SK-N-SH treated with all-trans-retinoic acid at 6 μM for 48 hours (cell line): ENCODE measurements around the gene RHO.
"Not testable (repeated sequence)": the region's sequence is repeated elsewhere in the genome, so short reads cannot be mapped to it uniquely, and the experiment has no call there.

ENCODE experiments used
- CSDC2 ChIP-seq: fragments of 250-450 bp; sonication (Bioruptor Pico); IDR thresholded peaks from 2 replicates; pipeline ENCODE4 v1.5.0; 2020; ENCODE audit warnings: mild to moderate bottlenecking, moderate library complexity
- OSR1 ChIP-seq: fragments of 250-450 bp; sonication (Bioruptor Pico); IDR thresholded peaks from 2 replicates; pipeline ENCODE4 v1.8.0; 2022; ENCODE audit warnings: moderate library complexity, mild to moderate bottlenecking, inconsistent platforms
- POU6F1 ChIP-seq: fragments of 250-450 bp; sonication (Bioruptor Pico); IDR thresholded peaks from 2 replicates; pipeline ENCODE4 v1.8.0; 2021; ENCODE audit warnings: low read depth, mild to moderate bottlenecking, moderate library complexity, borderline replicate concordance
- PPARA ChIP-seq: fragments of 250-450 bp; sonication (Bioruptor Pico); IDR thresholded peaks from 2 replicates; pipeline ENCODE4 v1.5.0; 2020; ENCODE audit warnings: mild to moderate bottlenecking, borderline replicate concordance
- RARB ChIP-seq: fragments of 250-450 bp; sonication (Bioruptor Pico); IDR thresholded peaks from 2 replicates; pipeline ENCODE4 v1.8.0; 2021; ENCODE audit warnings: mild to moderate bottlenecking, moderate library complexity
- SNAI2 ChIP-seq: fragments of 250-450 bp; sonication (Bioruptor Pico); IDR thresholded peaks from 2 replicates; pipeline ENCODE4 v1.5.0; 2020; ENCODE audit warnings: mild to moderate bottlenecking, moderate library complexity
- TOX ChIP-seq: fragments of 250-450 bp; sonication (Bioruptor Pico); IDR thresholded peaks from 2 replicates; pipeline ENCODE4 v1.8.0; 2021; ENCODE audit warnings: mild to moderate bottlenecking, moderate library complexity, borderline replicate concordance
- ZNF70 ChIP-seq: fragments of 450-650 bp; formaldehyde crosslinking; IDR thresholded peaks from 2 replicates; pipeline ENCODE4 v1.5.0; 2020; ENCODE audit warnings: mild to moderate bottlenecking, moderate library complexity
- ZNF8 ChIP-seq: fragments of 450-650 bp; formaldehyde crosslinking; IDR thresholded peaks from 2 replicates; pipeline ENCODE4 v1.5.0; 2020; ENCODE audit warnings: mild to moderate bottlenecking, moderate library complexity
- TF ChIP-seq, protein P1 (sequence below): fragments of 250-450 bp; sonication (Bioruptor Pico); IDR thresholded peaks from 2 replicates; pipeline ENCODE4 v1.5.0; 2020; ENCODE audit warnings: mild to moderate bottlenecking, moderate library complexity

DNA sequence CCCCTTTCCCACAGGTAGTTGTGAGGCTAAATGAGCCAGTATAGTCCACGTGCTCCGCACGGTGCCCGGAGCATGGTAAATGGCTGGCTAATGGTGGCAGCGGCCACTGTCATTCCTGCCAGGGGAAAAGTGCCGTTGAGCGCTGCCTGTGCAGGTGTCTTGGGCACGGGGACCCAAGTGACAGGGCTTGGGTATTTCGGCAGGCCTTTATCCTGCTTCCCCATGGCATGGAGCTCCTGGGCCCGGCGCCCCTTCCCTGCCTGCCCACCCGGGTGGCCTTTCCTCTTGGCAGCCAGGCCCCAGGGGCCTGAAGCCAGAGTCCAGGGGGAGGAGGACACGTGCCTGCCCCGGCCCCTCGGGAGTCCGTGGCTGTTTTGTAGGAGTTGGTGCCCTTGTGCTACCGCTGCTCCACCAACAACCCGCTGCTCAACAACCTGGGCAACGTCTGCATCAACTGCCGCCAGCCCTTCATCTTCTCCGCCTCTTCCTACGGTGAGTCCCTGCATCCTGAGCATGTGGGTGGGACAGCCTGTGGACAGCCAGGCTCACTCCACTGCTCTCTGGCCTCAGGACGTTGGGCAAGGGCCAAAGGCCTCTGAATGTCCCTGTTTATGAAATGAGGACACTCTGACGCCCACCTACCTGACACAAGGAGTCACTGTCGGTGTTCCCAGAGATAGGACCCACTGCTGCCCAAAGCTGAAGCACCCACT lies 13.2 kb upstream of the RHO start:
- TF ChIP-seq SNAI2 (CRISPR knock-in tag); CSDC2 (CRISPR knock-in tag); OSR1 (CRISPR knock-in tag); ZNF8 (CRISPR knock-in tag); PPARA (CRISPR knock-in tag); POU6F1; TOX; RARB; ZNF70 (CRISPR knock-in tag): not testable (repeated sequence)
- TF ChIP-seq, protein P1, sequence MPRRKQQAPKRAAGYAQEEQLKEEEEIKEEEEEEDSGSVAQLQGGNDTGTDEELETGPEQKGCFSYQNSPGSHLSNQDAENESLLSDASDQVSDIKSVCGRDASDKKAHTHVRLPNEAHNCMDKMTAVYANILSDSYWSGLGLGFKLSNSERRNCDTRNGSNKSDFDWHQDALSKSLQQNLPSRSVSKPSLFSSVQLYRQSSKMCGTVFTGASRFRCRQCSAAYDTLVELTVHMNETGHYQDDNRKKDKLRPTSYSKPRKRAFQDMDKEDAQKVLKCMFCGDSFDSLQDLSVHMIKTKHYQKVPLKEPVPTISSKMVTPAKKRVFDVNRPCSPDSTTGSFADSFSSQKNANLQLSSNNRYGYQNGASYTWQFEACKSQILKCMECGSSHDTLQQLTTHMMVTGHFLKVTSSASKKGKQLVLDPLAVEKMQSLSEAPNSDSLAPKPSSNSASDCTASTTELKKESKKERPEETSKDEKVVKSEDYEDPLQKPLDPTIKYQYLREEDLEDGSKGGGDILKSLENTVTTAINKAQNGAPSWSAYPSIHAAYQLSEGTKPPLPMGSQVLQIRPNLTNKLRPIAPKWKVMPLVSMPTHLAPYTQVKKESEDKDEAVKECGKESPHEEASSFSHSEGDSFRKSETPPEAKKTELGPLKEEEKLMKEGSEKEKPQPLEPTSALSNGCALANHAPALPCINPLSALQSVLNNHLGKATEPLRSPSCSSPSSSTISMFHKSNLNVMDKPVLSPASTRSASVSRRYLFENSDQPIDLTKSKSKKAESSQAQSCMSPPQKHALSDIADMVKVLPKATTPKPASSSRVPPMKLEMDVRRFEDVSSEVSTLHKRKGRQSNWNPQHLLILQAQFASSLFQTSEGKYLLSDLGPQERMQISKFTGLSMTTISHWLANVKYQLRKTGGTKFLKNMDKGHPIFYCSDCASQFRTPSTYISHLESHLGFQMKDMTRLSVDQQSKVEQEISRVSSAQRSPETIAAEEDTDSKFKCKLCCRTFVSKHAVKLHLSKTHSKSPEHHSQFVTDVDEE = not testable (repeated sequence)
